ENCODE measurements around the gene MT1G.
A peak's percentile ranks its signal among the peaks of the same experiment; 100 is the strongest.
"Not testable (repeated sequence)": the region's sequence is repeated elsewhere in the genome, so short reads cannot be mapped to it uniquely, and the experiment has no call there.

The MT1G gene

DNA sequence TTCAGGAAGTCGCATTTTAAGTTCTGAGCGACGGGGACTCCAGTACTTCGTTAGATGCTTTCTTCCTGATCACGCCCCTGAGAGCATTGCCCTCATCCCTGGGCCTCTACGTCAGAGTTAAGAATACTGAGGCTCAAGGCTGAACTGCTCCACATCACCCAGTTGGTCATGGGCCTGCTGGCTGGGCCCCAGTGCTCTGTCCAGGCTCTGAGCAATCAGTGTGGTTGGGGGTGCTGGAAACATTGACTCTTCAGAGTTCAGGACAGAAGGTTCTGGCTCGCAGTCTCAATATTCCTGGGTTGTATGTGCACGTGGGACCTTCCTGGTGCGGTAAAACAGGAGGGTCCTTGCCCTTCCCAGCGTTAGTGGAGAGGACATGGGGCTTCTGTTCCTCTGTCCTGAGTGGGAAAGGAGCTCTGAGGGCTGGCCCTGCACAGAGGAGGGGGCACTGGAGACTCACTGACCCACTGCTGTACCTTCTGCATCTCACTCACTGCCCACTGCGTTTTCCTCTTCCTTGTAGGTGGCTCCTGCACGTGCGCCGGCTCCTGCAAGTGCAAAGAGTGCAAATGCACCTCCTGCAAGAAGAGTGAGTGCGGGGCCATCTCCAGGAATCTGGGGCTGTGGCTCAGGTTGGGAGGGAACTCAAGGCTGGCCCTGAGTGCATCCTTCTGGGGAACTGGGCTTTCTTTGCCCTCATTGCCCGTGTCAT, 41.8 kb downstream of the MT1G start:
- H3K79me1 ChIP-seq (ENCODE audit: low read depth, low read length): no peaks in the 10 kb centered on the region
- H4K8ac ChIP-seq (ENCODE audit: low read depth, low read length): no peak overlapping the region
- no peak overlapping the region for H2BK120ac ChIP-seq (ENCODE audit: low read depth, low read length)
- H3K27ac ChIP-seq (replicated peaks; ENCODE audit: low read length): no peak overlapping the region
- H2AFZ ChIP-seq (ENCODE audit: low read length): peak overlapping the region; percentile 86
- no peak overlapping the region for H3K23ac ChIP-seq (ENCODE audit: low read depth, low read length, poor library complexity)
- H3K27me3 ChIP-seq (ENCODE audit: control insufficient read depth in 3 of 3, insufficient read depth in 3 of 3, low read depth in 1 of 3, low read length in 3 of 3): peaks cover 27 to 92% (median 72%) of the 10 kb centered on the region in 3 experiments
- no peak overlapping the region for H3K4ac ChIP-seq (ENCODE audit: low read length)
- H3K14ac ChIP-seq (ENCODE audit: low read length): no peak overlapping the region
- no peaks in the 10 kb centered on the region for H3K36me3 ChIP-seq (replicated peaks in 1 of 2; ENCODE audit: control insufficient read depth in 2 of 2, insufficient read depth in 2 of 2, low read length in 2 of 2)
- H3K4me1 ChIP-seq (ENCODE audit: control insufficient read depth in 2 of 2, insufficient read depth in 1 of 2, low read depth in 1 of 2, low read length in 2 of 2): peaks cover 4 to 6% of the 10 kb centered on the region in 2 donors
- no peak overlapping the region for H3K18ac ChIP-seq (ENCODE audit: low read length)
- H2BK12ac ChIP-seq (ENCODE audit: low read length): no peak overlapping the region
- H2AK5ac ChIP-seq (ENCODE audit: low read depth, low read length): no peak overlapping the region
- H2BK5ac ChIP-seq (ENCODE audit: low read length): no peak overlapping the region
- peak overlapping the region in 1 of 2 donors; percentile 20 for H3K4me3 ChIP-seq (ENCODE audit: low read length in 2 of 2)
- DNase-seq (ENCODE audit: low spot score): no peak
- H3K9me3 ChIP-seq (replicated peaks in 1 of 2; ENCODE audit: control insufficient read depth in 2 of 2, insufficient read depth in 1 of 2, low read depth in 1 of 2, low read length in 2 of 2): no peaks in the 10 kb centered on the region
- no peak overlapping the region for H3K9ac ChIP-seq (ENCODE audit: low read depth, low read length, poor library complexity)
- H2BK15ac ChIP-seq (ENCODE audit: low read length): no peak overlapping the region
- H4K91ac ChIP-seq (ENCODE audit: low read depth, low read length, poor library complexity): no peak overlapping the region
- no peak overlapping the region for H3K4me2 ChIP-seq (ENCODE audit: insufficient read depth, low read length, poor library complexity, severe bottlenecking)
- no CpG with 5 or more reads among the region's 16 CpGs for WGBS, 2 donors (ENCODE audit: extremely low coverage in 2 of 2, insufficient read length in 2 of 2, insufficient replicate concordance in 1 of 2)

DNA sequence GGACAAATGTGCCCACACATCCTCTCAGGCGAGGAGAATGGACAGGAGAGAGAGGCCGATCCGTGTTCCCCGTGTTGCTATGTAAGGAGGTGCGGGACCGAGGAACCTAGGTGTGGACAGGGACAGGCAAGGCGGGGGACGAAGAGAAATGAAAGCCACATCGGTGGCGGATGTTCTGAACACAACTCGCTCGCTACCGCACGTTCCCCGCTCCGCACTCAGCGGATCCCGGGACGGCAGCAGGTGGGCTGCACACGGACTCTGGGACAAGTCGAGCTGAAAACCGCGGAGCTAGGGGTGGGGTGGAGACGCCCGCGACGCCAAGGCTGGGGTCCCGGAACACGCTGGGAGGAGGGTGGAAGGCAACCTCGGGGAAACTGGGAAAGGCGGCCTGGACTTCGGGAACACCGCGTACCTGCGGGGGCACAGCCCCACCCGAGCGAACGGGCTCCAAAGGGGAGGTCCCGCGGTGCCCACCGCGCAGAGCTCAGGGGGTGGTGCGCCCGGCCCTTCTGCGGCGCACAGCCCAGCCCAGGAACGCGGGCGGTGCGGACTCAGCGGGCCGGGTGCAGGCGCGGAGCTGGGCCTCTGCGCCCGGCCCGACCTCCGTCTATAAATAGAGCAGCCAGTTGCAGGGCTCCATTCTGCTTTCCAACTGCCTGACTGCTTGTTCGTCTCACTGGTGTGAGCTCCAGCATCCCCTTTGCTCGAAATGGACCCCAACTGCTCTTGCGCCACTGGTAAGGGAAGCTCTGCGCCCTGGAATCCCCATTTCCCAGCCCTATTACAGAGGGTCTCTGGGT, 42.5 kb downstream of the MT1G start, which contains the start of gene MT1E:
Gene MT1E (plus strand): TSS at position 642 of the 803 bp plus-strand sequence. CDS start 71 bp downstream, at position 713.
- Histone ChIP-seq H3K4ac (ENCODE audit: low read length) (no peak within 1 kb of the TSS), H4K8ac (ENCODE audit: low read depth, low read length) (peak within 1 kb of the TSS; percentile 68), H2BK120ac (ENCODE audit: low read depth, low read length) (no peak within 1 kb of the TSS), H3K9me3 (replicated peaks in 1 of 2; ENCODE audit: control insufficient read depth in 2 of 2, insufficient read depth in 1 of 2, low read depth in 1 of 2, low read length in 2 of 2) (no peaks in the 10 kb centered on the region), H3K4me1 (ENCODE audit: control insufficient read depth in 2 of 2, insufficient read depth in 1 of 2, low read depth in 1 of 2, low read length in 2 of 2) (peaks cover 4 to 6% of the 10 kb centered on the region in 2 donors), H2BK12ac (ENCODE audit: low read length) (no peak within 1 kb of the TSS), H3K14ac (ENCODE audit: low read length) (peak within 1 kb of the TSS; percentile 63), H3K27ac (replicated peaks; ENCODE audit: low read length) (no peak within 1 kb of the TSS), H3K27me3 (ENCODE audit: control insufficient read depth in 3 of 3, insufficient read depth in 3 of 3, low read depth in 1 of 3, low read length in 3 of 3) (peaks cover 25 to 89% (median 68%) of the 10 kb centered on the region in 3 experiments), H4K91ac (ENCODE audit: low read depth, low read length, poor library complexity) (no peak within 1 kb of the TSS), H2BK5ac (ENCODE audit: low read length) (no peak within 1 kb of the TSS), H3K4me3 (ENCODE audit: low read length in 2 of 2) (peak within 1 kb of the TSS; percentile 20 to 58), H2AFZ (ENCODE audit: low read length) (peak within 1 kb of the TSS; percentile 86), H3K9ac (ENCODE audit: low read depth, low read length, poor library complexity) (peak within 1 kb of the TSS; percentile 37), H2BK15ac (ENCODE audit: low read length) (no peak within 1 kb of the TSS), H3K36me3 (replicated peaks in 1 of 2; ENCODE audit: control insufficient read depth in 2 of 2, insufficient read depth in 2 of 2, low read length in 2 of 2) (no peaks in the 10 kb centered on the region), H3K4me2 (ENCODE audit: insufficient read depth, low read length, poor library complexity, severe bottlenecking) (peak within 1 kb of the TSS; percentile 48), H2AK5ac (ENCODE audit: low read depth, low read length) (no peak within 1 kb of the TSS), H3K79me1 (ENCODE audit: low read depth, low read length) (no peaks in the 10 kb centered on the region), H3K18ac (ENCODE audit: low read length) (peak within 1 kb of the TSS; percentile 84), H3K23ac (ENCODE audit: low read depth, low read length, poor library complexity) (peak within 1 kb of the TSS; percentile 60)
- no peak for DNase-seq (ENCODE audit: low spot score)
- no CpG with 5 or more reads among the region's 62 CpGs for WGBS, 2 donors (ENCODE audit: extremely low coverage in 2 of 2, insufficient read length in 2 of 2, insufficient replicate concordance in 1 of 2)

DNA sequence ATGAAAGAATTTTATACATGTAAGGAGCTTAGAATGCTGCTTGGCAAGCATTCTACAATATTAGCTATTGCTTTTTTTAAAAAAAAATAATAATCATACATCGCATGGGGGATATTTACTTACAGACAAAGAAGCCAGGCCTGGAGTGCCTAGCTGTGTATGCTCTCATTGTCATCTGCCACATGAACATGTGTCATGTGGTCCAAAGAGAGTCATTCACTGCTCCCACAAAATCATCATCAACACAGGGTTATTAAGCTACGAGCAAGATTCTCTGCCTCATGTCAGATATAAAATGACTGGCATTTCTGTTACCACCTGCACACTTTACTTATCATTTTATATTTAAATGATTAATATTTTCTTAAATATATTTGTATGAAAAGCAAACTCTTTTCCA, 44.2 kb downstream of the MT1G start:
- no peak overlapping the region for H4K8ac ChIP-seq (ENCODE audit: low read depth, low read length)
- H3K27me3 ChIP-seq (ENCODE audit: control insufficient read depth in 3 of 3, insufficient read depth in 3 of 3, low read depth in 1 of 3, low read length in 3 of 3): peaks cover 22 to 88% (median 63%) of the 10 kb centered on the region in 3 experiments
- H3K9me3 ChIP-seq (replicated peaks in 1 of 2; ENCODE audit: control insufficient read depth in 2 of 2, insufficient read depth in 1 of 2, low read depth in 1 of 2, low read length in 2 of 2): no peaks in the 10 kb centered on the region
- H3K27ac ChIP-seq (replicated peaks; ENCODE audit: low read length): no peak overlapping the region
- H3K9ac ChIP-seq (ENCODE audit: low read depth, low read length, poor library complexity): no peak overlapping the region
- no peak overlapping the region for H3K4me3 ChIP-seq (ENCODE audit: low read length in 2 of 2)
- H3K18ac ChIP-seq (ENCODE audit: low read length): no peak overlapping the region
- WGBS, 2 donors (ENCODE audit: extremely low coverage in 2 of 2, insufficient read length in 2 of 2, insufficient replicate concordance in 1 of 2): no CpG with 5 or more reads among the region's 2 CpGs
- no peak overlapping the region for H2AFZ ChIP-seq (ENCODE audit: low read length)
- H3K4me1 ChIP-seq (ENCODE audit: control insufficient read depth in 2 of 2, insufficient read depth in 1 of 2, low read depth in 1 of 2, low read length in 2 of 2): peaks cover 4 to 6% of the 10 kb centered on the region in 2 donors
- no peak overlapping the region for H3K4me2 ChIP-seq (ENCODE audit: insufficient read depth, low read length, poor library complexity, severe bottlenecking)
- H2BK12ac ChIP-seq (ENCODE audit: low read length): no peak overlapping the region
- no peak overlapping the region for H3K14ac ChIP-seq (ENCODE audit: low read length)
- H2BK5ac ChIP-seq (ENCODE audit: low read length): no peak overlapping the region
- H2BK15ac ChIP-seq (ENCODE audit: low read length): no peak overlapping the region
- no peak overlapping the region for H2AK5ac ChIP-seq (ENCODE audit: low read depth, low read length)
- no peak overlapping the region for H2BK120ac ChIP-seq (ENCODE audit: low read depth, low read length)
- no peak overlapping the region for H4K91ac ChIP-seq (ENCODE audit: low read depth, low read length, poor library complexity)
- DNase-seq (ENCODE audit: low spot score): no peak
- H3K23ac ChIP-seq (ENCODE audit: low read depth, low read length, poor library complexity): no peak overlapping the region
- H3K4ac ChIP-seq (ENCODE audit: low read length): no peak overlapping the region
- H3K36me3 ChIP-seq (replicated peaks in 1 of 2; ENCODE audit: control insufficient read depth in 2 of 2, insufficient read depth in 2 of 2, low read length in 2 of 2): no peaks in the 10 kb centered on the region
- no peaks in the 10 kb centered on the region for H3K79me1 ChIP-seq (ENCODE audit: low read depth, low read length)

DNA sequence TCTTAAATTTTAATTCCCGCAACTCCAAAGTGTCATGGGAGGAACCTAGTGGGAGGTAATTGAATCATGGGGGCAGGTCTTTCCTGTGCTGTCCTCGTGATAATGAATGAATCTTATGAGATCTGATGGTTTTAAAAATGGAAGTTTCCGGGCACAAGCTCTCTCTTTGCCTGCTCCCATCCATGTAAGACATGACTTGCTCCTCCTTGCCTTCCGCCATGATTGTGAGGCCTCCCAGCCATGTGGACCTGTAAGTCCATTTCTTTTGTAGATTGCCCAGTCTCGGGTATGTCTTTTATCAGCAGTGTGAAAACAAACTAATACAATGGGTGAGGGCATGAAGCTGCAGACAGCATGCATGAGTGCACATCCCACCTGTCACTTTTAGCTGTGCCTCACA, 44.7 kb downstream of the MT1G start:
- DNase-seq (ENCODE audit: low spot score); H3K4me3 ChIP-seq (ENCODE audit: low read length in 2 of 2); H4K8ac ChIP-seq (ENCODE audit: low read depth, low read length); H2BK120ac ChIP-seq (ENCODE audit: low read depth, low read length); H3K4me2 ChIP-seq (ENCODE audit: insufficient read depth, low read length, poor library complexity, severe bottlenecking); H3K27ac ChIP-seq (replicated peaks; ENCODE audit: low read length); H3K9ac ChIP-seq (ENCODE audit: low read depth, low read length, poor library complexity); H2AFZ ChIP-seq (ENCODE audit: low read length); H3K9me3 ChIP-seq (replicated peaks in 1 of 2; ENCODE audit: control insufficient read depth in 2 of 2, insufficient read depth in 1 of 2, low read depth in 1 of 2, low read length in 2 of 2); H4K91ac ChIP-seq (ENCODE audit: low read depth, low read length, poor library complexity); H3K18ac ChIP-seq (ENCODE audit: low read length); H2BK15ac ChIP-seq (ENCODE audit: low read length); H3K4ac ChIP-seq (ENCODE audit: low read length); H3K14ac ChIP-seq (ENCODE audit: low read length); H3K23ac ChIP-seq (ENCODE audit: low read depth, low read length, poor library complexity); H3K4me1 ChIP-seq (ENCODE audit: control insufficient read depth in 2 of 2, insufficient read depth in 1 of 2, low read depth in 1 of 2, low read length in 2 of 2); H2BK5ac ChIP-seq (ENCODE audit: low read length); H3K36me3 ChIP-seq (replicated peaks in 1 of 2; ENCODE audit: control insufficient read depth in 2 of 2, insufficient read depth in 2 of 2, low read length in 2 of 2); H2AK5ac ChIP-seq (ENCODE audit: low read depth, low read length); H3K79me1 ChIP-seq (ENCODE audit: low read depth, low read length); H2BK12ac ChIP-seq (ENCODE audit: low read length): not testable (repeated sequence)
- H3K27me3 ChIP-seq (ENCODE audit: control insufficient read depth in 3 of 3, insufficient read depth in 3 of 3, low read depth in 1 of 3, low read length in 3 of 3): peaks cover 24 to 88% (median 63%) of the 10 kb centered on the region in 3 experiments
- no CpG with 5 or more reads among the region's 5 CpGs for WGBS, 2 donors (ENCODE audit: extremely low coverage in 2 of 2, insufficient read length in 2 of 2, insufficient replicate concordance in 1 of 2)

All from neuronal stem cell (in vitro differentiated cells).